Stimulated activated naive CD8-positive, alpha-beta T cell treated with anti-CD3 and anti-CD28 coated beads, Interleukin-15, Interleukin-2, amounts not matched to agents 100 ng/mL and 50 ng/mL, for 24 hours (primary cell): ENCODE data around the gene TDRD7.

Experiments used
- H3K27ac Mint-ChIP-seq: one replicate; pipeline ENCODE4 v1.8.0; 2021; ENCODE audit warnings: mild to moderate bottlenecking, mixed read lengths
- H3K27me3 Mint-ChIP-seq: one replicate; pipeline ENCODE4 v1.8.0; 2021; ENCODE audit warnings: mixed read lengths
- H3K36me3 Mint-ChIP-seq: one replicate; pipeline ENCODE4 v1.8.0; 2021; ENCODE audit warnings: low read depth, mixed read lengths
- H3K4me1 Mint-ChIP-seq: one replicate; pipeline ENCODE4 v1.8.0; 2021; ENCODE audit warnings: low read depth, mixed read lengths
- H3K4me3 Mint-ChIP-seq: one replicate; pipeline ENCODE4 v1.8.0; 2021; ENCODE audit warnings: mild to moderate bottlenecking, mixed read lengths
- H3K9me3 Mint-ChIP-seq: one replicate; pipeline ENCODE4 v1.8.0; 2021; ENCODE audit warnings: mixed read lengths

TDRD7 gene

GRCh38 chr9:97500765-97501176 lies 88.9 kb downstream of the TDRD7 start:
- peaks cover 49% of the 10 kb centered on the region for H3K27me3 Mint-ChIP-seq
- peaks cover 14% of the 10 kb centered on the region for H3K36me3 Mint-ChIP-seq
- H3K4me3 Mint-ChIP-seq = peak overlapping the region; percentile 72
- H3K4me1 Mint-ChIP-seq = peaks cover 17% of the 10 kb centered on the region
- H3K9me3 Mint-ChIP-seq = no peaks in the 10 kb centered on the region
- peak overlapping the region; percentile 71 for H3K27ac Mint-ChIP-seq

GRCh38 chr9:97501177-97501971 lies 89.5 kb downstream of the TDRD7 start, which contains the start of gene TMOD1:
TMOD1 (plus strand) TSS chr9:97501666; CDS start chr9:97524189, 22,523 bp downstream.
- H3K27me3 Mint-ChIP-seq = peaks cover 49% of the 10 kb centered on the region
- H3K4me3 Mint-ChIP-seq = peak within 1 kb of the TSS; percentile 72
- peaks cover 10% of the 10 kb centered on the region for H3K36me3 Mint-ChIP-seq
- H3K27ac Mint-ChIP-seq = peak within 1 kb of the TSS; percentile 71
- H3K9me3 Mint-ChIP-seq = no peaks in the 10 kb centered on the region
- peaks cover 17% of the 10 kb centered on the region for H3K4me1 Mint-ChIP-seq

DNA sequence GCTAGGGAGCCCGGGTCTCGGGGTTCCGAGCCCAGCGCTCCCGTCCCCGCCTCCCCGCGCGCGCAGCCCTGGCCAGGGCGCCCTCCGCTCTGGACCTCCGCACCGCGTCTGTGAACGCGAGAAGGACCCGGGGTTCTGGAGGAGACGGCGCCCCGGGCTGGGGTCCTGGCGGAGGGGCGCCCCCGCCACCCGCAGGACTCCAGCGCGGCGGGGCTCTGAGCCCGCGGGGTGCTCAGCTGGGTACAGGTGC lies 90.0 kb downstream of the TDRD7 start:
- peaks cover 17% of the 10 kb centered on the region for H3K4me1 Mint-ChIP-seq
- H3K27me3 Mint-ChIP-seq = peaks cover 49% of the 10 kb centered on the region
- peaks cover 5% of the 10 kb centered on the region for H3K36me3 Mint-ChIP-seq
- no peak overlapping the region for H3K27ac Mint-ChIP-seq
- H3K4me3 Mint-ChIP-seq = no peak overlapping the region
- no peaks in the 10 kb centered on the region for H3K9me3 Mint-ChIP-seq

GRCh38 chr9:97502222-97502983 lies 90.5 kb downstream of the TDRD7 start:
- no peaks in the 10 kb centered on the region for H3K36me3 Mint-ChIP-seq
- peak overlapping the region; percentile 66 for H3K4me3 Mint-ChIP-seq
- no peaks in the 10 kb centered on the region for H3K9me3 Mint-ChIP-seq
- H3K27ac Mint-ChIP-seq = no peak overlapping the region
- peaks cover 49% of the 10 kb centered on the region for H3K27me3 Mint-ChIP-seq
- H3K4me1 Mint-ChIP-seq = peaks cover 17% of the 10 kb centered on the region

DNA sequence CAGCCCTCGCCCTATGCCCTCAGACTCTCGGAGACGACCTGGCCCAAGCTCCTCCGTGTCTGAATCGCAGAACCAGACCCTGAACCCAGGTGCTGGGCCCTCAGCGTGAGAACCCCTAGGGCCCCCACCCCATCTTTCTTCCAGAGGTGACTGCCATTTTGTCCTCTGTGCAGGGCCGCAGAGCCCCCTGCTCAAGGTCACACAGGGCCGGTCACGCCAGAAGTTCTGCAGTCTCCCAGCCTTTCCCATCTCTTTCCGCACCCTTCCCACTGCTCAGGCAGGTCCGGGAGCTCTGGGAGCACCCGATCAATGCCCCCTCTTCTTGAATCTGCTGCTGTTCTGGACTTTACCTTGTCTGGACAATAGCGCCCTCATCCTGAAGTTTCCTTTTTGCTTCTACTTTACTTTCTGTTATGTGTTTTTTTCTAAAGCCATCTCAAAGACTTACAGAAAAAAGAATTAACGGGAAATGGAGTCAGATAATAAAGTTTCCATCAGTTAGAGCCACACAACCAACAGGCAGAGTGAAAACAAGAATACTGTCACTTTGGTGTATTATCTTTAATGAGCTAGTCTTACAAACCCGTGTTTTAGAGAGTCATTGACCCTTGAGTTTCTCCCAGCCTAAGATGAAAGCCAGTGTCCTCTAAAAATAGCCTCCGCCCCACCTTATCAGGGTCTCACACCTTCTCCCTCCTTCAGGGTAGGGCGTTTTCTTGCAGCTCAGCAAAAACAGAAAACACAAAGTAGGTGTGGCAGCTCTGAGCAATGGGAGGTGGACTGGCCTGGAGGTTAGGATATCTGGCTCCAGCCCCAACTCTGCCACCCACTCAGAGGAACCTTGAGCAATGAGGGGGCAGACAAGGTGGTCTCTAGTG lies 91.3 kb downstream of the TDRD7 start:
- Mint-ChIP-seq H3K27ac (no peak overlapping the region), H3K36me3 (no peaks in the 10 kb centered on the region), H3K4me1 (peaks cover 17% of the 10 kb centered on the region), H3K27me3 (peaks cover 49% of the 10 kb centered on the region), H3K4me3 (peak overlapping the region; percentile 66), H3K9me3 (no peaks in the 10 kb centered on the region)

DNA sequence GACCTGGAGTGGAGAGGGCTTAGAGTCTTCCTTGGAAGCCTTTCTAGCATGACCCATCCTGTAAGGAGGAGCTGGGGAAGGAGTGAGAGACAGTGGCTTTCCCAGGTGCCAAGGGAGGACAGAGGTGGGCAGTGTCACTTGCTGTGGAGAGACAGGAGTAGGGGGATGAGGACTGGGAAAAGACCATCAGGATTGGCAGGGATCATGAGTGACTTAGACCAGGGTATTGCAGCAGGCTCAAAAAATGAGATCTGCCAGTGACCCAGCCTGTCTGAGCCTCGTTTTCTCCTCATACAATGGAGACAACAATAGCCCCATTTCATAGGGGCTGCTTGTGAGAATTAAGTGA lies 91.9 kb downstream of the TDRD7 start:
- no peaks in the 10 kb centered on the region for H3K9me3 Mint-ChIP-seq
- peaks cover 17% of the 10 kb centered on the region for H3K4me1 Mint-ChIP-seq
- no peak overlapping the region for H3K4me3 Mint-ChIP-seq
- H3K36me3 Mint-ChIP-seq = no peaks in the 10 kb centered on the region
- H3K27me3 Mint-ChIP-seq = peaks cover 49% of the 10 kb centered on the region
- no peak overlapping the region for H3K27ac Mint-ChIP-seq

- Mint-ChIP-seq H3K4me1 (peaks cover 17% of the 10 kb centered on the region), H3K9me3 (no peaks in the 10 kb centered on the region), H3K27me3 (peaks cover 46% of the 10 kb centered on the region), H3K4me3 (no peak overlapping the region), H3K27ac (no peak overlapping the region), H3K36me3 (no peaks in the 10 kb centered on the region)
Observed at GRCh38 chr9:97504381-97505216, 92.7 kb downstream of the TDRD7 start.

- peaks cover 15% of the 10 kb centered on the region for H3K4me1 Mint-ChIP-seq
- no peak overlapping the region for H3K27ac Mint-ChIP-seq
- H3K36me3 Mint-ChIP-seq = no peaks in the 10 kb centered on the region
- no peak overlapping the region for H3K4me3 Mint-ChIP-seq
- H3K27me3 Mint-ChIP-seq = peaks cover 34% of the 10 kb centered on the region
- no peaks in the 10 kb centered on the region for H3K9me3 Mint-ChIP-seq
Observed at GRCh38 chr9:97505845-97506244, 93.9 kb downstream of the TDRD7 start.

DNA sequence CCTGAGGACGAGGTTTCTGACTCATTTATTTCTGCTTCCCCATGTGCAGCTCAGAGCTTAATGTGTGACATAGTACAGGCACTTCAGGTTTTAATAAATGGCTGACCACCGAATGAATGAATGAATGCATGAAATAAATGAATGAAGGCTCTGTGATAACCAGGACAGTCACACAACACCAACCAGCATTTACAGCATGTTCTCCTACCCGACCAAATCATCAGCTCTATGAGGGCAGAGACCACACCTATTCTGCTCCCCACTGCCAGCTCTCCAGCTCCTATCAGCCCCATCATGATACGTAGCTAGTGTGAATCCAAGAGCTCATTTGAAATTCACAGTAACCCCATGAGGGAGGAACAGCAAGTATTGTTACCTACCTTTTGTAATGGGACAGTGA lies 94.4 kb downstream of the TDRD7 start:
- Mint-ChIP-seq H3K27me3 (peaks cover 29% of the 10 kb centered on the region), H3K27ac (no peak overlapping the region), H3K4me1 (peaks cover 16% of the 10 kb centered on the region), H3K36me3 (no peaks in the 10 kb centered on the region), H3K4me3 (no peak overlapping the region), H3K9me3 (no peaks in the 10 kb centered on the region)

DNA sequence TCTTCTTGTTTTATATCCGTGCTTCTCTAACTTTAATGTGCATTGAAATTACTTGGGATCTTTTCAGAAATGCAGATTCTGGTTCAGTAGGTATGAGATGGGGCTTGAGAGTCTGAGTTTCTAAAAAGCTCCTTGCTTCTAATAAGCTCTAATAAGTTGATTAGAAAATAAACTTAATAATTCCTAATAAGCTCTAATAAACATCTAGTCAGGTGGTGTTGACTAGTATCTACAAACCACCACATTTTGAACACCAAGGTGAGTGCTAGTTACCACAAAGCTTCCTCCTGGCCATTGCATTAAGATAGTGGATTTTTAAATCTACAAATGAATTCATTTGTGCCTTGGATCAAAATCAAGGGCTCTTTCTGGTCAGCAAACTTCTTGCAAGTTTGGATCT lies 94.9 kb downstream of the TDRD7 start:
- Mint-ChIP-seq H3K4me1 (peaks cover 19% of the 10 kb centered on the region), H3K27ac (no peak overlapping the region), H3K9me3 (no peaks in the 10 kb centered on the region), H3K4me3 (no peak overlapping the region), H3K36me3 (no peaks in the 10 kb centered on the region), H3K27me3 (peaks cover 29% of the 10 kb centered on the region)

DNA sequence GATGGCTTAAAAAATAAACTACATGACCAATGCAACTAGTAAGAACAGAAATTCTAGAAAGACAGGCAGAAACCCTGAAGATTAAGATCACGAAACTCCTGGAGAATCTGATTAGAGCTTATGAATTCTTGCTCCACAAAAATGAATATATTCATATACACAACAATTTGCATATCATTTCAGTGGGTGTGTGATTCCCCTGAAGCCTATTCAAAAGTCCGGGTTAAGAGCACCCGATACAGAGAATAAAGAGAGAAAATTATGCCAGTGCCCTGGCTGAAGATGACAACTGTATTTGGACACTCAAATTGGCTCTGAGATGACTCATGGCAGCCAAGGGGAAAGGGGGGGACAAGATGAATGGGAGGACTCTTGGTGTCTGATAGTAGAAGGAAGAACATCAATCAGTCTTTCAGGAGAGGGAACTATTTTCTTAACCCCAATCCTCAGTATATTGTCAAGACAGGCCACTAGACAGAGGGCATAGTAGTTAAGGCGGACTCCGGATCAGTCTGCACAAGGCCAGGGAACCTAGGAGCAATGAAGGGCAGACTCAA lies 95.6 kb downstream of the TDRD7 start:
- peaks cover 25% of the 10 kb centered on the region for H3K27me3 Mint-ChIP-seq

DNA sequence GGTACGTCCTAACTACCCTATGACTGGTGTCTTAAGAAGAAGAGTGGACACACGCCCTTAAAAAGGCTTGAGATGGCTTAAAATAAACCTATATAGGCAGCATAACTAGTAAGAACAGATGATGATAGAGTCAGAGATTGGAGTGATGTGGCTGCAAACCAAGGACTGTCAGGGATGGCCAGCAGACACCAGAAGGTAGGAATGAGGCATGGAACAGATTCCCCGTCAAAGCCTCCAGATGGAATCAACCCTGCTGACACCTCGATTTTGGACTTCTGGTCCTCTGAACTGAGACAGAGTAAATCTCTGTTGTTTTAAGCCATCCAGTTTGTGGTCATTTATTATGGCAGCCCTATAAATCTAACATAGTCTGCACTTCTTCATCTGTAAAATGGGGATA lies 97.0 kb downstream of the TDRD7 start:
- Mint-ChIP-seq H3K27ac (no peak overlapping the region), H3K4me3 (no peak overlapping the region), H3K4me1 (peaks cover 14% of the 10 kb centered on the region), H3K27me3 (peaks cover 12% of the 10 kb centered on the region), H3K36me3 (no peaks in the 10 kb centered on the region), H3K9me3 (no peaks in the 10 kb centered on the region)

More for the DNA sequence above, 95.6 kb downstream of the TDRD7 start:
- H3K9me3 Mint-ChIP-seq = no peaks in the 10 kb centered on the region
- no peak overlapping the region for H3K4me3 Mint-ChIP-seq
- H3K27ac Mint-ChIP-seq = no peak overlapping the region
- no peaks in the 10 kb centered on the region for H3K36me3 Mint-ChIP-seq
- peaks cover 21% of the 10 kb centered on the region for H3K4me1 Mint-ChIP-seq

GRCh38 chr9:97510797-97511654 lies 99.1 kb downstream of the TDRD7 start:
- H3K9me3 Mint-ChIP-seq = no peaks in the 10 kb centered on the region
- peak overlapping the region; percentile 28 for H3K27ac Mint-ChIP-seq
- peaks cover 14% of the 10 kb centered on the region for H3K4me1 Mint-ChIP-seq
- H3K36me3 Mint-ChIP-seq = no peaks in the 10 kb centered on the region
- H3K27me3 Mint-ChIP-seq = no peaks in the 10 kb centered on the region
- no peak overlapping the region for H3K4me3 Mint-ChIP-seq
